Coronary artery (tissue), 2 donors: Measurements from ENCODE around the gene PDRG1.
"Not testable (repeated sequence)": the region's sequence is repeated elsewhere in the genome, so short reads cannot be mapped to it uniquely, and the experiment has no call there.

Experiments
- DNase-seq: peaks from one replicate; pipeline ENCODE4 v3.0.0-alpha.2; 2017; ENCODE audit warnings: low spot score
- H3K27ac ChIP-seq, 2 donors: fragments of 200-600 bp; sonication (generic); one replicate each; pipeline ENCODE4 v1.5.1; 2016 to 2019
- H3K4me3 ChIP-seq: fragments of 200-600 bp; sonication (generic); 2 replicates; pipeline ENCODE4 v1.5.1; 2016; ENCODE audit warnings: mild to moderate bottlenecking, moderate library complexity
- CTCF ChIP-seq: fragments of 200-600 bp; sonication (generic); IDR thresholded peaks from one replicate; pipeline ENCODE4 v1.5.1; 2019; ENCODE audit warnings: antibody characterized with exemption

PDRG1 gene

GRCh38 chr20:31930779-31931178 is 21.1 kb downstream of the PDRG1 start:
- no peak for DNase-seq
- Histone ChIP-seq H3K4me3 (no peak overlapping the region), H3K27ac (no peak overlapping the region)
- TF ChIP-seq CTCF: no peak

GRCh38 chr20:31929631-31930030 is 22.2 kb downstream of the PDRG1 start:
- not testable (repeated sequence) for H3K27ac ChIP-seq, DNase-seq, H3K4me3 ChIP-seq

- H3K4me3 ChIP-seq: no peak overlapping the region
- no peak overlapping the region for H3K27ac ChIP-seq
- DNase-seq: no peak
- TF ChIP-seq CTCF: no peak
Measured at GRCh38 chr20:31927627-31928159, 24.2 kb downstream of the PDRG1 start.

- no peak for TF ChIP-seq CTCF
- Histone ChIP-seq H3K4me3 (no peak overlapping the region), H3K27ac (no peak overlapping the region)
- DNase-seq: no peak
Measured at GRCh38 chr20:31926493-31926892, 25.4 kb downstream of the PDRG1 start.

- DNase-seq: no peak
- H3K4me3 ChIP-seq: no peak overlapping the region
- TF ChIP-seq CTCF: no peak
- no peak overlapping the region for H3K27ac ChIP-seq
Measured at GRCh38 chr20:31925631-31926030, 26.2 kb downstream of the PDRG1 start.

GRCh38 chr20:31924561-31924960 is 27.3 kb downstream of the PDRG1 start:
- H3K4me3 ChIP-seq: no peak overlapping the region
- no peak overlapping the region for H3K27ac ChIP-seq
- no peak for DNase-seq
- no peak for TF ChIP-seq CTCF

- no peak for TF ChIP-seq CTCF
- Histone ChIP-seq H3K4me3 (no peak overlapping the region), H3K27ac (no peak overlapping the region)
- DNase-seq: no peak
Measured at GRCh38 chr20:31923388-31924331, 28.2 kb downstream of the PDRG1 start.
